ENCODE data around the gene CDH5.
"Not testable (repeated sequence)": the region's sequence is repeated elsewhere in the genome, so short reads cannot be mapped to it uniquely, and the experiment has no call there.

Gene CDH5

DNA sequence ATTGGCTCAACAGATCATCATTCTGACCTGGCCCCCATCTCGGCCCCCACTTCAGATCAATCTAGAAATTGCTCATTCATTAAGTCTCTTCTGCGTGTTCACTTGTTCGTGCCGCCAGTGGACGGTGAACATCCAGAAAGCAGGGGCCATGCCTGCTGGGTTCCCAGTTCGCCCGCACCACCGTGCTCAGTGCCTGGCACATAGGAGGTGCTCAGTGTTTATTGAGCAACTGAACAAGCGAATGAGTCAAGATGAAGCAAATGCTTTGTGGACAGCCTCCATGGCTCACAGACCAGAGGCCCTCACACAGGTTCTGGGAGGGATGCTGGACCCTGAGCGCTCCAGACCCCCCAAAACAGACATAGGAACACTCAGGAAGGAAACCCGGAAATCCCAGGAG is 74.5 kb downstream of the CDH5 start:
- no peak for DNase-seq

GRCh38 chr16:66441586-66442375 is 75.3 kb downstream of the CDH5 start:
- DNase-seq = no peak

DNA sequence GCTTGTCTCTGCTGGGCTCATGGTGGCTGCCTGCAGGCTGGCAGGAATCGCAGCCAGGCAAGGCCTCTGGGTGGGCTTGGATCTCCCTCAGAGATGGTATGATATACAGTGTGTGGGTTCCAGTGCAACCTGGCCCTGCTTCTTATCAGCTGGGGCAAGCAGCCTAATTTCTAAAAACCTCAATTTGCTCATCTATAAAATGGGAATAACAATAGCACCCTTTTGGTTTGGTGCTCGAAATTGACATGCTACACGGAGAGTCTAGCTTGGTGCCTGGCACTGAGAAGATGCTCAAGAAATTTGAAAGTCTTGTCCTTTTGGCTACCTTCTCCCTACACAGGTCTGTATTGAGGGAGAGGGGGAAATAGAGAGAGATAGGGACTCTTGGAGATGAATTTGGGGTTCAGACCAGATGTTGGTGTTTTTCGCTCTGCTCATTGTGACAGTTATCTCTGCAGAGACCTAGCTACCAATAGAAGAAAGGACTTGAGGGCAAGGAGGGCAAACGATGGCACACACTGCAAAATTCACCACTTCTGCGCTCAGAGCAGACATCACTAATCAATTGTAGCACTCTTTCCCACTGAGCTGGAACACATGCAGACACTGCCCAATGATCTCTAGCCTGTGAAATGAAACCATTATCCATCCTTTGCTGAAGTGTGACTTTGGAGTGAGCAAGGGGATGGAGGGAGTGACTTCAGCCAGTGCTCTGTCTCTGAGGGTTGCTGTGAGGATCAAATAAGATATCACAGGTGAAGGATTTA is 76.2 kb downstream of the CDH5 start:
- no peak for DNase-seq

GRCh38 chr16:66443269-66443652 is 76.8 kb downstream of the CDH5 start:
- DNase-seq = no peak

- DNase-seq = no peak
Measured at GRCh38 chr16:66444049-66444481, 77.6 kb downstream of the CDH5 start.

- DNase-seq = no peak
Measured at GRCh38 chr16:66446737-66447136, 80.2 kb downstream of the CDH5 start.

DNA sequence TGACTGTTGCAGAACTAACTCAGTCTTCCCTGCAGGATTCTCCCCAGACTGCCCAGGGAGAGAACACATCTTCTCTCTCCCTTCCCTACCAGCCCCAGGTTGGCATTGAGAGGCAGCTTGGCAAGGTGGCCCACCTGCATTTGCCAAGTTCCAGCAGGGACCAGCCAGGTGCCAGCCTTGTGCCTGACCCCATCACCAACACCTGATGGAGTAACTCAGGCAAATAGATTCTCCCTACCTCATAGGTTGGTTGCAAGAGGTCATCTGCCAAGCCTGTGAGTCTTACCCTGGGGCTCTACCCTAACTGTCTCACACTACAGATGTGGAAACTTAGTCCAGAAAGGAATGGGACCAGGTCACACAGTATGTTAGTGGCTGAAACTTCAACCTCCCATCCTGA is 81.0 kb downstream of the CDH5 start:
- no peak for DNase-seq

DNA sequence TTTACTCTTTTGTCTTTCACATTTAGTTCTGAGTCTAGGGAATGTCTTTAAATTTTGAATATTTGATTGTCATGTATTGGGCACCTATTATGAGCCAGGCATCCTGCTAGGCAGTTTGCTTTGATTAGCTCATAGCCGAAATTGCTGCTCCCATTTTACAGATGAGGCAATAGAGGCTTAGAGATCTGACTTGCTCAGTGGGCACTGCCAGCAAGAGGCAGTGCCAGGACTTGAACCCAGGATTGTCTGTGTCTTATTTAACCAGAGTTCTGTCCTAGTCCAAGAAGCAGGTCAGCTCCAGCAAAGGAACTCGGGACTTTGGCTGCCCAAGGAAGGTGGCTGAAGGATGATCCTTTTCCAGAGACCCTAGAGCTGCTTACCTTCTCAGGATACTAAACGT is 85.1 kb downstream of the CDH5 start:
- DNase-seq = no peak

DNA sequence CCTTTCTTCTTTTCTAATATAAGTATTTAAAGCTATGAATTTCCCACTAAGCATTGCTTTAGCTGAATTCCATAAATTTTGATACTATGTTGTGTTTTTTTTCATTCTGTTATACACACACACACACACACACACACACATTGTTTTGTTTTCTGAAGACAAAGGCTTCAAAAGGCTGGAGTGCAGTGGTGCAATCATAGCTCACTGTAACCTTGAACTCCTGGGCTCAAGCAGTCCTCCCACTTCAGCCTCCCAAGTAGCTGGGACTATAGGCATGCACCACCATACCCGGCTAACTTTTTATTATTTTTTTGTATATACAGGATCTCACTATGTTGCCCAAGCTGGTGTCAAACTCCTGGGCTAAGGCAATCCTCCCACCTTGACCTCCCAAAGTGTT is 86.7 kb downstream of the CDH5 start:
- not testable (repeated sequence) for DNase-seq

Measured in SIG-M5 (cell line).